ENCODE measurements around the gene RGS3.

Gene RGS3

GRCh38 chr9:113616621-113617496 is 153.3 kb downstream of the RGS3 start:
- H3K4me3 ChIP-seq (ENCODE audit: low read length) = no peak overlapping the region
- no peaks in the 10 kb centered on the region; the same call in 1 of the 2 replicates for H3K27me3 ChIP-seq (replicated peaks; ENCODE audit: insufficient read depth, low read length)
- DNase-seq = no peak
- H3K4me1 ChIP-seq (ENCODE audit: low read length) = no peaks in the 10 kb centered on the region
- no peaks in the 10 kb centered on the region for H3K79me2 ChIP-seq (ENCODE audit: low read length)
- H2AFZ ChIP-seq (ENCODE audit: low read length) = no peak overlapping the region
- no peaks in the 10 kb centered on the region for H3F3A ChIP-seq (ENCODE audit: insufficient read depth, low read length)
- H3K9me2 ChIP-seq (replicated peaks; ENCODE audit: insufficient read depth, low read length) = no peaks in the 10 kb centered on the region
- no peak overlapping the region for H3K27ac ChIP-seq (ENCODE audit: low read length)
- no peaks in the 10 kb centered on the region for H3K36me3 ChIP-seq (replicated peaks; ENCODE audit: insufficient read depth, low read length)
- H4K20me1 ChIP-seq (ENCODE audit: insufficient read depth, low read length) = no peaks in the 10 kb centered on the region
- no peak overlapping the region for H3K4me2 ChIP-seq (ENCODE audit: low read depth, low read length)
- H3K9me3 ChIP-seq (replicated peaks; ENCODE audit: insufficient read depth, low read length) = no peaks in the 10 kb centered on the region
- TF ChIP-seq CTCF (IDR thresholded peaks at IDR 0.05; ENCODE audit: low read length) = no peak
- no peak for TF ChIP-seq EZH2 (optimal IDR thresholded peaks at IDR 0.05; ENCODE audit: low read depth, low read length)
- no peak for TF ChIP-seq EZH2phosphoT487 (IDR thresholded peaks at IDR 0.05; ENCODE audit: low read length)
- no peak overlapping the region for H3K9ac ChIP-seq (ENCODE audit: low read length)

- H3K9ac ChIP-seq (ENCODE audit: low read length) = no peak overlapping the region
- H3K79me2 ChIP-seq (ENCODE audit: low read length) = no peaks in the 10 kb centered on the region
- TF ChIP-seq EZH2phosphoT487 (IDR thresholded peaks at IDR 0.05; ENCODE audit: low read length) = no peak
- TF ChIP-seq EZH2 (optimal IDR thresholded peaks at IDR 0.05; ENCODE audit: low read depth, low read length) = no peak
- TF ChIP-seq CTCF (IDR thresholded peaks at IDR 0.05; ENCODE audit: low read length) = no peak
- no peak for DNase-seq
- H3K36me3 ChIP-seq (replicated peaks; ENCODE audit: insufficient read depth, low read length) = no peaks in the 10 kb centered on the region
- no peak overlapping the region for H3K4me2 ChIP-seq (ENCODE audit: low read depth, low read length)
- H3F3A ChIP-seq (ENCODE audit: insufficient read depth, low read length) = no peaks in the 10 kb centered on the region
- H3K4me1 ChIP-seq (ENCODE audit: low read length) = no peaks in the 10 kb centered on the region
- no peak overlapping the region for H3K4me3 ChIP-seq (ENCODE audit: low read length)
- no peaks in the 10 kb centered on the region for H3K9me2 ChIP-seq (replicated peaks; ENCODE audit: insufficient read depth, low read length)
- no peak overlapping the region for H2AFZ ChIP-seq (ENCODE audit: low read length)
- H3K9me3 ChIP-seq (replicated peaks; ENCODE audit: insufficient read depth, low read length) = no peaks in the 10 kb centered on the region
- no peaks in the 10 kb centered on the region; the same call in 1 of the 2 replicates for H3K27me3 ChIP-seq (replicated peaks; ENCODE audit: insufficient read depth, low read length)
- no peaks in the 10 kb centered on the region for H4K20me1 ChIP-seq (ENCODE audit: insufficient read depth, low read length)
- no peak overlapping the region for H3K27ac ChIP-seq (ENCODE audit: low read length)
Observed at GRCh38 chr9:113617550-113617949, 154.0 kb downstream of the RGS3 start.

- Histone ChIP-seq H3K9ac (ENCODE audit: low read length) (no peak overlapping the region), H2AFZ (ENCODE audit: low read length) (no peak overlapping the region), H3F3A (ENCODE audit: insufficient read depth, low read length) (no peaks in the 10 kb centered on the region), H3K9me2 (replicated peaks; ENCODE audit: insufficient read depth, low read length) (no peaks in the 10 kb centered on the region), H4K20me1 (ENCODE audit: insufficient read depth, low read length) (no peaks in the 10 kb centered on the region), H3K79me2 (ENCODE audit: low read length) (no peaks in the 10 kb centered on the region), H3K4me2 (ENCODE audit: low read depth, low read length) (no peak overlapping the region), H3K27me3 (replicated peaks; ENCODE audit: insufficient read depth, low read length) (no peaks in the 10 kb centered on the region; the same call in 1 of the 2 replicates), H3K4me1 (ENCODE audit: low read length) (no peaks in the 10 kb centered on the region), H3K9me3 (replicated peaks; ENCODE audit: insufficient read depth, low read length) (no peaks in the 10 kb centered on the region), H3K27ac (ENCODE audit: low read length) (no peak overlapping the region), H3K4me3 (ENCODE audit: low read length) (no peak overlapping the region), H3K36me3 (replicated peaks; ENCODE audit: insufficient read depth, low read length) (no peaks in the 10 kb centered on the region)
- DNase-seq = no peak
- TF ChIP-seq EZH2phosphoT487 (IDR thresholded peaks at IDR 0.05; ENCODE audit: low read length) (no peak), EZH2 (optimal IDR thresholded peaks at IDR 0.05; ENCODE audit: low read depth, low read length) (no peak), CTCF (IDR thresholded peaks at IDR 0.05; ENCODE audit: low read length) (no peak)
Observed at GRCh38 chr9:113618836-113619490, 155.4 kb downstream of the RGS3 start.

All from MM.1S (cell line).